Uterus (tissue), 4 donors: Measurements from ENCODE around the gene FOXN3. TPM values are rescaled to one million over a fixed set of nuclear protein-coding genes. Genes with fewer than 3 reads are reported as not detected.

Source experiments
- DNase-seq, 2 donors: peaks; one replicate each; pipeline ENCODE4 v3.0.0-alpha.2; 2019 to 2020
- H3K27ac ChIP-seq, 2 donors: fragments of 200-600 bp; sonication (generic); 1 replicate in 1 of 2; 2 replicates in 1 of 2; pipeline ENCODE4 v1.5.1; 2016 to 2018
- H3K27me3 ChIP-seq, 2 donors: fragments of 200-600 bp; sonication (generic); one replicate each; pipeline ENCODE4 v1.5.1; 2018 to 2019; ENCODE audit warnings: control low read depth in 1 of 2
- H3K36me3 ChIP-seq, 2 donors: fragments of 200-600 bp; sonication (generic); one replicate each; pipeline ENCODE4 v1.5.1; 2019; ENCODE audit warnings: control low read depth in 1 of 2
- H3K4me1 ChIP-seq, 2 donors: fragments of 200-600 bp; sonication (generic); one replicate each; pipeline ENCODE4 v1.5.1; 2018 to 2019; ENCODE audit warnings: control low read depth in 1 of 2
- H3K4me3 ChIP-seq, 2 donors: fragments of 200-600 bp; sonication (generic); 1 replicate in 1 of 2; 2 replicates in 1 of 2; pipeline ENCODE4 v1.5.1; 2018 to 2019; ENCODE audit warnings: mild to moderate bottlenecking in 1 of 2
- H3K9me3 ChIP-seq, 2 donors: fragments of 200-600 bp; sonication (generic); one replicate each; pipeline ENCODE4 v1.5.1; 2019; ENCODE audit warnings: control low read depth in 1 of 2
- POLR2A ChIP-seq, 2 donors: fragments of 450-650 bp; IDR thresholded peaks; one replicate each; pipeline ENCODE4 v1.6.1; 2016; ENCODE audit warnings: antibody characterized with exemption in 2 of 2, mild to moderate bottlenecking in 1 of 2, moderate library complexity in 1 of 2
- intact Hi-C: fragments of 100-400 bp; cut with DNase I; formaldehyde crosslinking; loops from one replicate; pipeline ENCODE4 v1.15.1; 2023; ENCODE audit warnings: low total_unique reads
- total RNA-seq, 4 donors: library from RNA; depleted of rRNA in 3 of 4; stranded (reverse); fragments of >200 nt in 3 of 4; gene quantifications; one replicate each; pipeline versions ENCODE4 v1.1.0 to v1.2.4, GENCODE V29; 2014 to 2023
- TF ChIP-seq, protein P1 (sequence below), 4 experiments: fragments of 200-600 bp in 2 of 4; fragments of 450-650 bp in 2 of 4; sonication (generic) in 2 of 4; IDR thresholded peaks; one replicate each; pipeline ENCODE4 v1.5.1; 2016 to 2019; ENCODE audit warnings: antibody characterized with exemption in 4 of 4, mild to moderate bottlenecking in 2 of 4, moderate library complexity in 1 of 4
- donor health status: DM: yes; HTN: yes; CAD: no.

The FOXN3 gene
- total RNA-seq, 4 donors from 2014 or later: 37.7 to 103 (median 74.9) TPM

DNA sequence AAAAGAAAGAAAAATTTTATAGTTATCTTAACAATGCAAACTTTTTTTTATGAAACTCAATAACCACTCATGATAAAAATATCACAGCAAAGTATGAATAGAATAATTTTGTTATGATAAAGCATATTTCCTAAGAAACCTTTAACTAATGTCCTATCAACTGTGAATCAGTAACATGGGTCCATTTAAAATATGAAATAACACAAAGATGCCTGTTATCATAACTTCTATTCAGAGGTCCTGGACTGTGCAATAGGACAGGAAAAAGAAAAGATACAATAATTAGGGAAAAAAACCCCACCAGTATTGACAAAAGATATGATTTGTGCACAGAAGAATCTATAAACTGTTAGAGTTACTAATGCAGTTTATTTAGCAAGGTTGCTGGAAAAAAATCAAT, 245.4 kb downstream of the FOXN3 start:
- TF ChIP-seq POLR2A (IDR thresholded peaks at IDR 0.05): no peak
- TF ChIP-seq, protein P1, sequence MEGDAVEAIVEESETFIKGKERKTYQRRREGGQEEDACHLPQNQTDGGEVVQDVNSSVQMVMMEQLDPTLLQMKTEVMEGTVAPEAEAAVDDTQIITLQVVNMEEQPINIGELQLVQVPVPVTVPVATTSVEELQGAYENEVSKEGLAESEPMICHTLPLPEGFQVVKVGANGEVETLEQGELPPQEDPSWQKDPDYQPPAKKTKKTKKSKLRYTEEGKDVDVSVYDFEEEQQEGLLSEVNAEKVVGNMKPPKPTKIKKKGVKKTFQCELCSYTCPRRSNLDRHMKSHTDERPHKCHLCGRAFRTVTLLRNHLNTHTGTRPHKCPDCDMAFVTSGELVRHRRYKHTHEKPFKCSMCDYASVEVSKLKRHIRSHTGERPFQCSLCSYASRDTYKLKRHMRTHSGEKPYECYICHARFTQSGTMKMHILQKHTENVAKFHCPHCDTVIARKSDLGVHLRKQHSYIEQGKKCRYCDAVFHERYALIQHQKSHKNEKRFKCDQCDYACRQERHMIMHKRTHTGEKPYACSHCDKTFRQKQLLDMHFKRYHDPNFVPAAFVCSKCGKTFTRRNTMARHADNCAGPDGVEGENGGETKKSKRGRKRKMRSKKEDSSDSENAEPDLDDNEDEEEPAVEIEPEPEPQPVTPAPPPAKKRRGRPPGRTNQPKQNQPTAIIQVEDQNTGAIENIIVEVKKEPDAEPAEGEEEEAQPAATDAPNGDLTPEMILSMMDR (IDR thresholded peaks at IDR 0.05): no peak
- Histone ChIP-seq H3K9me3 (peaks cover 0 to 11% of the 10 kb centered on the region in 2 donors), H3K27ac (no peak overlapping the region), H3K27me3 (no peaks in the 10 kb centered on the region), H3K4me3 (no peak overlapping the region), H3K36me3 (no peaks in the 10 kb centered on the region), H3K4me1 (no peaks in the 10 kb centered on the region)
- DNase-seq: no peak
- intact Hi-C loops: no loop called here

DNA sequence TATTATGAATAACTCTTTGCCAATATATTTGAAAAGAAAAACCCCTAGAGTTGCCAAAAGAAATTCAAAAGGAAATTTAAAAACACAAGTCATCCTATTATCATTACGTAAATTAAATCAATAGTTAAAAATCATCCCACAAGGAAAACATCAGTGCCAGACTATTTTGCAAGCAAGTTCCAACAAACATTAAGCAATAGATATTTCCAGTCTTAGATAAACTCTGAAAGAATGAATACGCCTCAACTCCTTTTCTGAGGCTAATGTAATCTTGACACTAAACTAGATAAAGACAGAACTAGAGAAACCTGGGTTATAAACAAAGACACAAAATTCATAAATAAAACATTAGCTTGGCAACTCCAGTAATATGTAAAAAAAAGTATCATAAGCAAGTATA, 245.9 kb downstream of the FOXN3 start:
- Histone ChIP-seq H3K4me3 (no peak overlapping the region), H3K4me1 (peaks cover 0 to 4% of the 10 kb centered on the region in 2 donors), H3K27me3 (no peaks in the 10 kb centered on the region), H3K36me3 (no peaks in the 10 kb centered on the region), H3K9me3 (peaks cover 0 to 11% of the 10 kb centered on the region in 2 donors), H3K27ac (no peak overlapping the region)
- TF ChIP-seq POLR2A (IDR thresholded peaks at IDR 0.05): no peak
- TF ChIP-seq, protein P1 (IDR thresholded peaks at IDR 0.05): no peak
- no peak for DNase-seq
- intact Hi-C loops: no loop called here

DNA sequence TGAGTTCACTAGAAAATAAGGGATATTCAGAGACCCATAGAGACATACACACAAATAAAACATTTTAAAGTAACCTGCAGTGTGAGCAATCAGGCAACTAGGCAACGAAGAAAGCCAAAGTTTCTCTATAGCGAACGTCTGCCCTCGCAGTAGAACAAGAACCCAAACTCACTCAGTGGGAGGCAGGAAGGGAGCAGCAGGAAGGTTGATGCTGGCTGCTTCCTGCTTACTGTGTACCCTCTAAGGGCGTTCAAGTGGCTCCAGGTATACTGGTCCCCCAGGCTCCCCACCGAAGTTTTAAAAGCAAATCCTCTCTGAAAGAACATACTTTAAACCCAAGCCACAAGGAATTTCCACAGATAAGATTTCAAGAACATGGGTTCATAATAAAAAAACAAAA, 249.3 kb downstream of the FOXN3 start:
- no peaks in the 10 kb centered on the region for H3K36me3 ChIP-seq
- H3K27me3 ChIP-seq: no peaks in the 10 kb centered on the region
- intact Hi-C loops: no loop called here
- TF ChIP-seq, protein P1 (IDR thresholded peaks at IDR 0.05): no peak
- no peak for TF ChIP-seq POLR2A (IDR thresholded peaks at IDR 0.05)
- no peak for DNase-seq
- peaks cover 0 to 11% of the 10 kb centered on the region in 2 donors for H3K9me3 ChIP-seq
- no peak overlapping the region for H3K4me3 ChIP-seq
- no peak overlapping the region for H3K27ac ChIP-seq
- peaks cover 0 to 8% of the 10 kb centered on the region in 2 donors for H3K4me1 ChIP-seq

DNA sequence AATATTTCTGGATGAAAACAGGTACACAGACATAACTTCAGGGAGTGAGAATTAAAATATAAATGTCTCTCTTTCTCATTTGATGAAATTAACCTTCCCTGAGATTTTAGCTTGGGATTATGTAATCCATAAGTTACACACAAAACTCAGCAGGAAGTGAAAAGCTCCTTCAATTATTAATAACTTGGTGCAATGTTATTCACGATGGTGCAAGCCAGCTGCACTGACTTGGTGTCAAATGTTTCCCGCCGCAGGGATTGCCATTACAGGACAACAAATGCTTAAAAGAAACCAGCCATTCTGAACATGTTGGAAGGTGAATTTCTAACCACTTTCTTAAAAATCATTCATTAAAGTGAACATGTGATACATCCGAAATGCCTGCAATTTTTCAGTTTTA, 250.4 kb downstream of the FOXN3 start:
- Histone ChIP-seq H3K4me3 (no peak overlapping the region), H3K27ac (no peak overlapping the region), H3K9me3 (peaks cover 0 to 2% of the 10 kb centered on the region in 2 donors), H3K4me1 (peaks cover 0 to 8% of the 10 kb centered on the region in 2 donors), H3K36me3 (no peaks in the 10 kb centered on the region), H3K27me3 (no peaks in the 10 kb centered on the region)
- no peak for TF ChIP-seq POLR2A (IDR thresholded peaks at IDR 0.05)
- TF ChIP-seq, protein P1 (IDR thresholded peaks at IDR 0.05): no peak
- DNase-seq: no peak
- intact Hi-C loops: no loop called here

DNA sequence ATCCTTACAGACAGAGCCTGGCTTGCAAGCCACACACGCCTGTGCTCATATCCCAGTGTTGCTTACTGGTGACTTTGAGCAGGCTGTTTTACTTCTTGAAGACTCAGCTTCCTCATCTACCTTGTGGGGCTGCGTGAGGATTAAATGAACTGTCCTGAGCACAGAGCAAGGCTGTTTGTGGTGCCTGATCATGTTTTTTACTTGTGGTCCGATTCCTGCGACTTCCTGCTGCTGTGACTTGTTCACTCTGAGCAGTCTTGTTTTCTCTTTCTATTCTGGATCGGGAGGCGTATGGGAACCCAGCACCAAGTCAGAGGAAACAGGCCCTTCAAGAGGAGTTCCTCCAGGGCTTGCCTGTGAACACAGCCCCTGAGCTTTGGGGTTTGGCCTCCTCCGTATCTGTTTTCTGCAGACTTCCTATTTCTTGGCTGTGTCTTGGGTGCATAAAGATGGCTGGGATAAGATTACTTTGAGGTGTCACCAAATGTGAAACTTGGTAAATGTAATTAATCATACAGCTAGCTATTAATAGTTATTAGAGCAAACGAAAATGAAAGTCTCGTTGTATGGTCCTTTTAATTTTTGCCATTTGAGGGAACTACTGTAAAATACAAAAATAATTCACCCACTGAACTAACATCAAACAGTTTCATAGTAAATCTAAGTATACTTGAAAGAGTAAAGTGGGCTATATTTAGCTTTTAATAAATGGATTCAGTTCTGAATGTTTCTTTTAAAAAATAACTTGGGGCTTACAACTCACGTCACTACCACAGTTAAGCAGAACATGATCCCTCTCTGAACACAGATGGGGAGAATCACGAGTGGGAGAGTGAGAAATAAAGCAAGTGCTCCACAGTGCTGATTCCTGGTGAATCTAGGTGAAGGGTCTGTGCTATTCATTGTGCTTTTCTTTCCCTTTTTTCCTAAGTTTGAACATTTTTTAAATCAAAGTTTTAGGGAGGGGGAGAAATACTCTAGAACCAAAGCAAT, 251.5 kb downstream of the FOXN3 start:
- TF ChIP-seq POLR2A (IDR thresholded peaks at IDR 0.05): no peak
- TF ChIP-seq, protein P1 (IDR thresholded peaks at IDR 0.05): no peak
- H3K9me3 ChIP-seq: no peaks in the 10 kb centered on the region
- H3K27me3 ChIP-seq: no peaks in the 10 kb centered on the region
- no peaks in the 10 kb centered on the region for H3K36me3 ChIP-seq
- no peak for DNase-seq
- H3K27ac ChIP-seq: peak overlapping the region; percentile 28 to 71
- peaks cover 0 to 8% of the 10 kb centered on the region in 2 donors for H3K4me1 ChIP-seq
- peak overlapping the region in 1 of 2 donors; percentile 1 for H3K4me3 ChIP-seq
- intact Hi-C loops: no loop called here
